Activated naive CD8-positive, alpha-beta T cell (primary cell): ENCODE data around the gene ZMAT5.

Experiments used
- H3K27ac Mint-ChIP-seq: one replicate; pipeline ENCODE4 v1.8.0; 2021; ENCODE audit warnings: mixed read lengths
- H3K27me3 Mint-ChIP-seq: one replicate; pipeline ENCODE4 v1.8.0; 2021; ENCODE audit warnings: mixed read lengths
- H3K36me3 Mint-ChIP-seq: one replicate; pipeline ENCODE4 v1.8.0; 2021; ENCODE audit warnings: mixed read lengths
- H3K4me1 Mint-ChIP-seq: one replicate; pipeline ENCODE4 v1.8.0; 2021; ENCODE audit warnings: low read depth, mixed read lengths
- H3K4me3 Mint-ChIP-seq: one replicate; pipeline ENCODE4 v1.8.0; 2021; ENCODE audit warnings: mild to moderate bottlenecking, mixed read lengths
- H3K9me3 Mint-ChIP-seq: one replicate; pipeline ENCODE4 v1.8.0; 2021; ENCODE audit warnings: low read depth, mixed read lengths

Gene ZMAT5

DNA sequence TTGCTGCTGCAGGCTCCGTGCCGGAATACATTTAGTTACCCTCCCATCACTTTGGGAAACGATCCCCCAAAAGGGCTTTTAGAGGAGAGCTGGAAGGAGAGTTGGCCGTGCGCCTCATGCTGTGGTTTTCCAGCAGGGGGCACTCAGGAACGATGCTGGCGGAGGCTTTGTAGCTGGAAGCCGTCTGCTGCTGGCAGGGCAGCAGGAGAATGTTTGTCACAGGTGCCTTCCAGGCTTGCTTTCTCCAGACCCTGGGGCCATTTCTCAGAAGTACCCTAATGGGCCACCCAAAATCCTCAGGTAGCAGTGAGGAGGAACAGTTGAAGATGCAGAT is 77.0 kb downstream of the ZMAT5 start:
- H3K9me3 Mint-ChIP-seq = no peaks in the 10 kb centered on the region
- no peak overlapping the region for H3K4me3 Mint-ChIP-seq
- H3K36me3 Mint-ChIP-seq = peaks cover 4% of the 10 kb centered on the region
- no peak overlapping the region for H3K27ac Mint-ChIP-seq
- no peaks in the 10 kb centered on the region for H3K27me3 Mint-ChIP-seq
- H3K4me1 Mint-ChIP-seq = peaks cover 10% of the 10 kb centered on the region

DNA sequence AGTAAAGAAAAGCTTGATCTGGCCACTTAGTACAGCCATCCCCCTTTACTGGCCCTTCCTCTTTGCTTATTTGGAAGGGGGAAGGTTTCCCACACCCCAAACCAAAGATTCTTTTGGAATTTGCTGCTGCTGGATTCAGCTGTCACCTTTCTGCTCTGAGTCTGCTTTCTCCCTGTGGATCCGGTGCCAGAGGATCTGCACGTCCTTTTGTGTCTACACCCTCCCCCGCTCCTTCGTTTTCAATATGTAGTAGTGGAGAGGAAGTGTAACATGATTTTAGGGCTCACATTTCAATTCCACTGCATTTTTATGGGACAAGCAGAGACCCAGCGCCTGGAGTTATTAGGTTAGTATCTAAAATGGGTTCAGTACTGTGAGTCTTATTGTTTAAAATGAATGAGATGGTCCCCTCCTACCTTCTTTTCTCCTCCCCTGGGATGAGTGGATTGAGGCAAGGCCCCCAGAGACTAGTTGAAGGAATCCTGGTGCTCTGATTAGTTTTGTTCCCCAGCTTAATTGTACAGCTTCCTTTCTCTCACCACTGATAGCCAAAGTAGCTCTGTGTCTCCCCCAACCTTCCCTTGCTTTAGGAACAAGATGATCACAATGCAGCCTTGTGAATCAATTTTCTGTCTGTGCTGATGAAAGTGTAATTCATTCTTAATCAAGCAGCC is 77.5 kb downstream of the ZMAT5 start:
- no peak overlapping the region for H3K27ac Mint-ChIP-seq
- peaks cover 6% of the 10 kb centered on the region for H3K36me3 Mint-ChIP-seq
- peaks cover 10% of the 10 kb centered on the region for H3K4me1 Mint-ChIP-seq
- no peaks in the 10 kb centered on the region for H3K9me3 Mint-ChIP-seq
- H3K27me3 Mint-ChIP-seq = no peaks in the 10 kb centered on the region
- no peak overlapping the region for H3K4me3 Mint-ChIP-seq

DNA sequence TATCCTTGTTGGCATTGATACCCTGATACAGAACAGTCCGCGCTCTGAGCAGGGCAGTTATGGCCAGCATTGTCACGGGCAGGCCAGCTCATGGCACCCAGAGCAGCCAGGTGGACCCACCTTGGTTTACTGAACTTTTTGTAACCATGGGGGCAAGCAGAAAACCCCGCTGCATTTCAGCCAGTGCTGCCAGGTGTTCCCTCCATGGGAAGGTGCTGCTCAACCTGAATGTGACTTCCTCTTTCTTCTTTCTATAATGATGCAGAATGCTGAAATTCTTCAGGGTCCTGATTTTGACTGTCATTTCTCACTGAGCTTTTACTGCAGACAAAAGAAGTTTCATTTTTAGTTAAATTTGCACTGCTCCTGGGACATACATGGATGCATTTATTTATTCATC is 82.6 kb downstream of the ZMAT5 start:
- Mint-ChIP-seq H3K27ac (no peak overlapping the region), H3K36me3 (peaks cover 10% of the 10 kb centered on the region), H3K27me3 (no peaks in the 10 kb centered on the region), H3K4me1 (no peaks in the 10 kb centered on the region), H3K4me3 (no peak overlapping the region), H3K9me3 (no peaks in the 10 kb centered on the region)

DNA sequence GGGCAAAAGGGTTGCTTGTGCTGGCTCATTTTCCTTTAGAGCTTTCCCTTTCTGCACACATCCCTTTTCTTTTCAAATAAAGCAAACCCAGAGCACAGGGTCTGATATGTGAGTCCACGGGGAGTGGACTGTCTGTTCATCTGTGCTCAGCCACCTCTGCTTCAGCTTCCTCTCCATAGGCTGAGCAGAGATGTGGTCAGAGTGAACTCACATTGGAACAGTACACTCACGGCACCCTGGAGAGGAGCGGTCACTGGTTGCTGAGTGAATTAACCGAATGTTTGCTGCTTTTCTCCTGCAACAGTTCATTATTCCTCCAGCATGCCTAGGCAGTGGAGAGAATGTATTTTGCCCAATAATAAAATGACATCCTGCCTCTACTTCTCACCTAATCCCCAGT is 83.3 kb downstream of the ZMAT5 start:
- peaks cover 10% of the 10 kb centered on the region for H3K36me3 Mint-ChIP-seq
- no peaks in the 10 kb centered on the region for H3K27me3 Mint-ChIP-seq
- no peaks in the 10 kb centered on the region for H3K9me3 Mint-ChIP-seq
- no peaks in the 10 kb centered on the region for H3K4me1 Mint-ChIP-seq
- no peak overlapping the region for H3K27ac Mint-ChIP-seq
- no peak overlapping the region for H3K4me3 Mint-ChIP-seq
